HL-60 (cell line): ENCODE data around the gene VCAN.
"Not testable (repeated sequence)": the region's sequence is repeated elsewhere in the genome, so short reads cannot be mapped to it uniquely, and the experiment has no call there.

ENCODE experiments used
- GABPA ChIP-seq: IDR thresholded peaks from 2 replicates; pipeline ENCODE4 v1.6.1; 2012; ENCODE audit warnings: low read depth
- POLR2AphosphoS5 ChIP-seq: IDR thresholded peaks from 2 replicates; pipeline ENCODE4 v1.6.1; 2012; ENCODE audit warnings: low read depth
- SPI1 ChIP-seq: IDR thresholded peaks from 2 replicates; pipeline ENCODE4 v1.6.1; 2012; ENCODE audit warnings: low read depth, mild to moderate bottlenecking, borderline replicate concordance
- TF ChIP-seq, protein P1 (sequence below): IDR thresholded peaks from one replicate; pipeline ENCODE4 v1.5.1; 2011; ENCODE audit warnings: low read length, control low read depth, inconsistent platforms; ENCODE audit not compliant: insufficient read depth
- TF ChIP-seq, protein P2 (sequence below): IDR thresholded peaks from 2 replicates; pipeline ENCODE4 v1.6.1; 2012; ENCODE audit warnings: low read depth; ENCODE audit not compliant: insufficient replicate concordance

DNA sequence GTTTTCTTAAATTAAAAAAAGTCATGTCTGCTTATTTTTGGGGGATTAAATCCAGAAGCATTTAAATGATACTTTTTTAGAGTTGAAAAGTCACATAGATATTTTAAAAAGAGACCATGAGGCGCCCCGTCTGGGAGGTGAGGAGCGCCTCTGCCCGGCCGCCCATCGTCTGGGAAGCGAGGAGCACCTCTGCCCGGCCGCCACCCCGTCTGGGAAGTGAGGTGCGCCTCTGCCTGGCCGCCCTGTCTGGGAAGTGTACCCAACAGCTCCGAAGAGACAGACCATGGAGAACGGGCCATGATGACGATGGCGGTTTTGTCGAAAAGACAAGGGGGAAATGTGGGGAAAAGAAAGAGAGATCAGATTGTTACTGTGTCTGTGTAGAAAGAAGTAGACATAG lies 33.8 kb upstream of the VCAN start:
- TF ChIP-seq, protein P1, sequence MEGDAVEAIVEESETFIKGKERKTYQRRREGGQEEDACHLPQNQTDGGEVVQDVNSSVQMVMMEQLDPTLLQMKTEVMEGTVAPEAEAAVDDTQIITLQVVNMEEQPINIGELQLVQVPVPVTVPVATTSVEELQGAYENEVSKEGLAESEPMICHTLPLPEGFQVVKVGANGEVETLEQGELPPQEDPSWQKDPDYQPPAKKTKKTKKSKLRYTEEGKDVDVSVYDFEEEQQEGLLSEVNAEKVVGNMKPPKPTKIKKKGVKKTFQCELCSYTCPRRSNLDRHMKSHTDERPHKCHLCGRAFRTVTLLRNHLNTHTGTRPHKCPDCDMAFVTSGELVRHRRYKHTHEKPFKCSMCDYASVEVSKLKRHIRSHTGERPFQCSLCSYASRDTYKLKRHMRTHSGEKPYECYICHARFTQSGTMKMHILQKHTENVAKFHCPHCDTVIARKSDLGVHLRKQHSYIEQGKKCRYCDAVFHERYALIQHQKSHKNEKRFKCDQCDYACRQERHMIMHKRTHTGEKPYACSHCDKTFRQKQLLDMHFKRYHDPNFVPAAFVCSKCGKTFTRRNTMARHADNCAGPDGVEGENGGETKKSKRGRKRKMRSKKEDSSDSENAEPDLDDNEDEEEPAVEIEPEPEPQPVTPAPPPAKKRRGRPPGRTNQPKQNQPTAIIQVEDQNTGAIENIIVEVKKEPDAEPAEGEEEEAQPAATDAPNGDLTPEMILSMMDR, result not testable (repeated sequence)
- TF ChIP-seq GABPA, POLR2AphosphoS5, SPI1: not testable (repeated sequence)
- TF ChIP-seq, protein P2, sequence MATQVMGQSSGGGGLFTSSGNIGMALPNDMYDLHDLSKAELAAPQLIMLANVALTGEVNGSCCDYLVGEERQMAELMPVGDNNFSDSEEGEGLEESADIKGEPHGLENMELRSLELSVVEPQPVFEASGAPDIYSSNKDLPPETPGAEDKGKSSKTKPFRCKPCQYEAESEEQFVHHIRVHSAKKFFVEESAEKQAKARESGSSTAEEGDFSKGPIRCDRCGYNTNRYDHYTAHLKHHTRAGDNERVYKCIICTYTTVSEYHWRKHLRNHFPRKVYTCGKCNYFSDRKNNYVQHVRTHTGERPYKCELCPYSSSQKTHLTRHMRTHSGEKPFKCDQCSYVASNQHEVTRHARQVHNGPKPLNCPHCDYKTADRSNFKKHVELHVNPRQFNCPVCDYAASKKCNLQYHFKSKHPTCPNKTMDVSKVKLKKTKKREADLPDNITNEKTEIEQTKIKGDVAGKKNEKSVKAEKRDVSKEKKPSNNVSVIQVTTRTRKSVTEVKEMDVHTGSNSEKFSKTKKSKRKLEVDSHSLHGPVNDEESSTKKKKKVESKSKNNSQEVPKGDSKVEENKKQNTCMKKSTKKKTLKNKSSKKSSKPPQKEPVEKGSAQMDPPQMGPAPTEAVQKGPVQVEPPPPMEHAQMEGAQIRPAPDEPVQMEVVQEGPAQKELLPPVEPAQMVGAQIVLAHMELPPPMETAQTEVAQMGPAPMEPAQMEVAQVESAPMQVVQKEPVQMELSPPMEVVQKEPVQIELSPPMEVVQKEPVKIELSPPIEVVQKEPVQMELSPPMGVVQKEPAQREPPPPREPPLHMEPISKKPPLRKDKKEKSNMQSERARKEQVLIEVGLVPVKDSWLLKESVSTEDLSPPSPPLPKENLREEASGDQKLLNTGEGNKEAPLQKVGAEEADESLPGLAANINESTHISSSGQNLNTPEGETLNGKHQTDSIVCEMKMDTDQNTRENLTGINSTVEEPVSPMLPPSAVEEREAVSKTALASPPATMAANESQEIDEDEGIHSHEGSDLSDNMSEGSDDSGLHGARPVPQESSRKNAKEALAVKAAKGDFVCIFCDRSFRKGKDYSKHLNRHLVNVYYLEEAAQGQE, result not testable (repeated sequence)
